Central memory CD8-positive, alpha-beta T cell (primary cell): ENCODE results near the gene CAMK4.

Experiments used
- ATAC-seq: fragments of 150-1000 bp; cut with Tn5 transposase; replicated peaks from 2 replicates; pipeline ENCODE4 v1.10.0; 2022; ENCODE audit warnings: mild to moderate bottlenecking, moderate FRiP score, moderate number of reproducible peaks; ENCODE audit not compliant: poor library complexity, severe bottlenecking; ENCODE audit errors: extremely low read depth
- DNase-seq, 2 donors: peaks; one replicate each; pipeline ENCODE4 v3.0.0; 2021; ENCODE audit warnings: low spot score in 2 of 2
- H3K27ac Mint-ChIP-seq: one replicate; pipeline ENCODE4 v1.8.0; 2022; ENCODE audit warnings: low read depth, mild to moderate bottlenecking, moderate library complexity, mixed read lengths
- H3K27me3 Mint-ChIP-seq: one replicate; pipeline ENCODE4 v1.8.0; 2022; ENCODE audit warnings: mixed read lengths
- H3K36me3 Mint-ChIP-seq: one replicate; pipeline ENCODE4 v1.8.0; 2022; ENCODE audit warnings: mild to moderate bottlenecking, moderate library complexity, mixed read lengths; ENCODE audit not compliant: insufficient read depth
- H3K4me1 Mint-ChIP-seq: one replicate; pipeline ENCODE4 v1.8.0; 2022; ENCODE audit warnings: mixed read lengths
- H3K4me3 Mint-ChIP-seq: one replicate; pipeline ENCODE4 v1.8.0; 2022; ENCODE audit warnings: mild to moderate bottlenecking, moderate library complexity, mixed read lengths
- H3K9me3 Mint-ChIP-seq: one replicate; pipeline ENCODE4 v1.8.0; 2022; ENCODE audit warnings: mixed read lengths

The CAMK4 gene

DNA sequence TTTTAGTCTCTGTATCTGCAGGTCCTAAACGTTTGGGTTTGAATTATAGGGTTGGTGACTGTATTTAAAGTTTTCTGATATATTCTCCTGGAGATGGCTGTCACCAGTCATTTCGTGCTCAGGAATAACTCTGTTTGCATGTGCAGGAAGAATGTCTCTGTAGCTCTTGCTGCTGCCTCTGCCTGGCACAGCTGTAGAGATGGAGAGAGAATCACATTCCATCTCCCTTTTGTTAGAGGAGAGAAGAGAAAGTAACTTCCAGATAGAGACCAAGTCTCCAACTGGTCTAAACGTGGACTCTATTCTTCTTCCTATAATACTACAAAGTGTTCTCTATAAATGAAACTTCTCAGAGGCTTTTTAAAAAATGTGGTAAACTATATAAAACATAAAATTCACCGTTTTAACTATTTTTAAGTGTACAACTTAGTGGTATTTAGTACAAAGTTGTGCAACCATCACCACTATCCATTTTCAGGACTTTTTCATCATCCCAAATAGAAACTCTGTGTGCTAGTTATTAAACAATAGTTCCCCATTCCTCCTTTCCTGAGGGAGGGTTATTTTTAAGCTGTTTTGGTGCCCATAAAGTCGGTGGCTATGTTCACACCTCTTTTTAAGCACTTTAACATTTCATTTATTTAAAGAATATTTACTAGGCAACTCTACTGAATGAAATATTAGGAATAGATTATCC lies 308.9 kb downstream of the CAMK4 start:
- Mint-ChIP-seq H3K27ac (peak overlapping the region; percentile 19), H3K4me3 (no peak overlapping the region), H3K9me3 (no peaks in the 10 kb centered on the region), H3K27me3 (peaks cover 18% of the 10 kb centered on the region), H3K36me3 (peaks cover 18% of the 10 kb centered on the region), H3K4me1 (peaks cover 10% of the 10 kb centered on the region)
- ATAC-seq (no peak), DNase-seq (no peak)

DNA sequence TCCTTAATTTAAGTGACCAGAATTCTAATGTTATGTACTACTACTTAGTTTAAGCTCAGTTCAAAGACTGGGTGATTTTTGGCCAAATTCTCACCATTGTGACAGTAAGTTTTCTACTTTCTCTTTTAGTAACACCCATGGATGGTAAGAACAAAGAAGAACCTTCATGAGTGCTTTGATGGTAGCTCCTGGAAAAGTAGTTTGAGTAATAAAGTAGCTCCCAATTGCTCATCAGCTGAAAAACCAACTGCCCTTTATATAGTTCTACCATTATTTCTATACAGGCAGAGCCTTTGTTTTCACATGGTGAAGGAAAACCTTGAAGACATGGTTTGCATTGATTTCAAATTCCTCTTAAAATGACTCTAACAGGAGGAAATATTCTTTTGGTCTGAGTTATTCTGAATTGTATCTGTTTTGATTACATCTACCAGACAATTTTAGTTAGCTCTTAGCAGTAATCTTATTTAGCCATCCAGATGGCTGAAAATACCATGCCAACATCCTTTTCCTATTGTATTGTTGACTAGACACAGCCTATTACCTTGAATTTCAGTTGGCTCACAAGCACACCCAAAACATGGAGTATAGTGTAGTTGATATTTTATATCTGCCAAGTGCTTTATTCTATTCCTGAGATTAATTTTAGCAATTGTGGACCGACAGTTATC lies 311.8 kb downstream of the CAMK4 start:
- no peak overlapping the region for H3K27ac Mint-ChIP-seq
- H3K4me1 Mint-ChIP-seq = no peaks in the 10 kb centered on the region
- H3K4me3 Mint-ChIP-seq = no peak overlapping the region
- ATAC-seq = no peak
- peaks cover 41% of the 10 kb centered on the region for H3K27me3 Mint-ChIP-seq
- no peak for DNase-seq
- H3K36me3 Mint-ChIP-seq = peaks cover 13% of the 10 kb centered on the region
- H3K9me3 Mint-ChIP-seq = no peaks in the 10 kb centered on the region

DNA sequence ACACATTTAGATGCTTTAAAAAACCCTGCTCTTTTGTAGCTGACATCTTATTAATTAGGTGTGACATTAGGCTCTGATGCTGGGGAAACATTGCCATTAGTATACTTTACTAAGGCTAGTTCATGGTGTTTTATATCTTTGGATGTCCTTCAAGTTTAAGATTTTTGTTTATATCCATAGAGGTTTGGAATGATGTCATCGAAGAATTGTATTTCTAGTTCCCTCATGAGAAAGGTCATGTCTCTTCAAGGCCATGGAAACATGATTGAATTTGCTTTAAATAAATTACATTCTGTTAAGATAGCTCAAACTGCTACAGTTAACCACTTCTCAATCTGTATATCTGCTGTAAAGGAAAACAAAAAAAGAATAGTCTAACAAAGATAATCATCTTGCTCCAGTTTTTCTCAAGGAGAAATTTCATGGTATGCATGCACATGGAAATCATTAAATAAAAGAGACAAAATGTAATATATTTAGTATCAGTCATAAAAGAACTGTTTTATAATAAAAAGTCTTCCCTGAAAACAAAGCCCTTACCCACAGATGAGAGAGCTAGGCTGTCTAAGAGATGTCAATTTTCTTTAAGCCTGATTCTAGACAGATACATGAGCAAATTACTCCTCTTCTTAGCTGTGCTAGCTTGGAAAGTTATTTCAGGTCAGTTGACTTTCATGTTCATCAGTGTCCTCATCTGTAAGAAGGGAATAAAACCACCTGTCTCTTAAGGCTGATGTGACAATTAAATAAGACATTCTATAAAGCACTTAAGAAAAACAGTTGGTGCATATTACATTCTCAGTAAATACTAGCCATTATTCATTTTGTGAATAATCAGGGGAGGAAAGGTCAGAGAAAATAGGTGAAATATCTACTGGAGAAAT lies 313.2 kb downstream of the CAMK4 start:
- no peaks in the 10 kb centered on the region for H3K4me1 Mint-ChIP-seq
- ATAC-seq (no peak), DNase-seq (no peak)
- H3K36me3 Mint-ChIP-seq = peaks cover 2% of the 10 kb centered on the region
- peaks cover 53% of the 10 kb centered on the region for H3K27me3 Mint-ChIP-seq
- H3K9me3 Mint-ChIP-seq = no peaks in the 10 kb centered on the region
- H3K27ac Mint-ChIP-seq = no peak overlapping the region
- no peak overlapping the region for H3K4me3 Mint-ChIP-seq
